ENCODE results near the gene SIMC1.

The SIMC1 gene

DNA sequence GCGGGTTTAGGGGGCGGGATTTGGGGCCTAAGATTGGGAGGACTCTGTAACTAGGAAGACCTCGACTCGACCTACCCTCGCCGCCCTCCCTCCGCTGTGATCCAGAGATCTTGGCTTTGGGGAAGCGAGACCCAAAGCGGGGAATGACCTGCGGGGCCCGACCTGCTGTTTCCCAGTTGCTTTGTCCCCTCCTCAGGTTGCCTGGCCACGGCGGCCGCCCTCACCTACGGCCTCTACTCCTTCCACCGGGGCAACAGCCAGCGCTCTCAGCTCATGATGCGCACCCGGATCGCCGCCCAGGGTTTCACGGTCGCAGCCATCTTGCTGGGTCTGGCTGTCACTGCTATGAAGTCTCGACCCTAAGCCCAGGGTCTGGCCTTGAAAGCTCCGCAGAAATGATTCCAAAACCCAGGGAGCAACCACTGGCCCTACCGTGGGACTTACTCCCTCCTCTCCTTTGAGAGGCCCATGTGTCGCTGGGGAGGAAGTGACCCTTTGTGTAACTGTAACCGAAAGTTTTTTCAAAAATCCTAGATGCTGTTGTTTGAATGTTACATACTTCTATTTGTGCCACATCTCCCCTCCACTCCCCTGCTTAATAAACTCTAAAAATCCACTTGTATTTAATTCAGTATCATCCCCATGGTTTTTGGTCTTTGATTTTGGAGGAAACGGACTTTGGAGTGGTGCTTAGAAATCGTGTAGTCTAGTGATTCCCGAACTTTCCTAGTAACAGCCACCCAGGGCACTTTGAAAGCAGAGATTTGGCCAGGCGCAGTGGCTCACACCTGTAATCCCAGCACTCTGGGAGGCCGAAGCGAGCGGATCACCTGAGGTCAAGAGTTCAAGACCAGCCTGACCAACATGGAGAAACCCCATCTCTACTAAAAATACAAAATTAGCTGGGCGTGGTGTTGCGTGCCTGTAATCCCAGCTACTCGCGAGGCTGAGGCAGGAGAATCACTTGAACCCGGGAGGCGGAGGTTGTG is 151.2 kb downstream of the SIMC1 start:
- no peak for FAIRE-seq

GRCh38 chr5:176391479-176391878 is 153.3 kb downstream of the SIMC1 start:
- FAIRE-seq = no peak

GRCh38 chr5:176391999-176392398 is 153.8 kb downstream of the SIMC1 start:
- FAIRE-seq = no peak

GRCh38 chr5:176392526-176392925 is 154.3 kb downstream of the SIMC1 start:
- no peak for FAIRE-seq

DNA sequence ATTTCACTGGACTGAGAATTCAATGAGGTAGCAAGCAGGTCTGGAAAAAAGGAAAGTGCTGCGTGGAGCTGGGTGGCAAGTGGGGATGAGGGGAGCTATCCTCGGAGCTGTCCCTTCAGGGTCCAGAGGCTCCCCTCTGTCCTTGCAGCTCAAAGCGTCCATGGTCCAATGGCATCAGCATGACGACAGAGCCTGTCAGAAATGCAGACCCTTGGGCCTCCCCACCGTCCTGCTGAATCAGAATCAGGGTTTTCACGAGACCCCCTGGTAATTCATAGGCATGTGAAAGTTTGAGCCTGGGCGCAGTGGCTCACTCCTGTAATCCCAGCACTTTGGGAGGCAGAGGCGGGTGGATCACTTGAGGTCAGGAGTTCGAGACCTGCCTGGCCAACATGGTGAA is 155.9 kb downstream of the SIMC1 start:
- FAIRE-seq = no peak

- no peak for FAIRE-seq
These were observed 156.9 kb downstream of the SIMC1 start for GRCh38 chr5:176394881-176395675.

All from endometrium (tissue), 2 donors.